Natural killer cell (primary cell): ENCODE data around the gene FOXP1. TPM values are rescaled to one million over a fixed set of nuclear protein-coding genes. Genes with fewer than 3 reads are reported as not detected.

Experiments
- ATAC-seq, 3 donors: fragments of 150-1000 bp in 2 of 3; fragments of 200-7000 bp in 1 of 3; cut with Tn5 transposase; 1 replicate in 1 of 3; 2 replicates in 2 of 3; pipeline ENCODE4 v1.10.0; 2021; ENCODE audit warnings: mild to moderate bottlenecking in 2 of 3, moderate library complexity in 2 of 3
- DNase-seq, 2 donors: peaks; one replicate each; pipeline versions ENCODE4 v3.0.0 to v3.0.0-alpha.2; 2013 to 2021; ENCODE audit warnings: mixed read lengths in 1 of 2
- H3K27ac ChIP-seq: one replicate; pipeline ENCODE4 v1.5.1; 2013; ENCODE audit warnings: mild to moderate bottlenecking, low read length
- H3K27me3 ChIP-seq: one replicate; pipeline ENCODE4 v1.6.1; 2013; ENCODE audit warnings: low read length; ENCODE audit not compliant: control insufficient read depth, insufficient read depth
- H3K36me3 ChIP-seq: one replicate; pipeline ENCODE4 v1.6.1; 2013; ENCODE audit warnings: low read length; ENCODE audit not compliant: control insufficient read depth, insufficient read depth
- H3K4me1 ChIP-seq: one replicate; pipeline ENCODE4 v1.6.1; 2013; ENCODE audit warnings: low read length; ENCODE audit not compliant: control insufficient read depth, insufficient read depth
- H3K4me3 ChIP-seq: one replicate; pipeline ENCODE4 v1.5.1; 2013; ENCODE audit warnings: low read length
- H3K9me3 ChIP-seq: one replicate; pipeline ENCODE4 v1.6.1; 2013; ENCODE audit warnings: low read length; ENCODE audit not compliant: control insufficient read depth, insufficient read depth
- H3K27ac Mint-ChIP-seq, 2 donors: one replicate each; pipeline ENCODE4 v1.8.0; 2022; ENCODE audit warnings: mild to moderate bottlenecking in 2 of 2, mixed read lengths in 2 of 2, moderate library complexity in 1 of 2
- H3K27me3 Mint-ChIP-seq, 2 donors: one replicate each; pipeline ENCODE4 v1.8.0; 2022; ENCODE audit warnings: low read depth in 2 of 2, mixed read lengths in 2 of 2
- H3K36me3 Mint-ChIP-seq: one replicate; pipeline ENCODE4 v1.8.0; 2022; ENCODE audit warnings: mixed read lengths
- H3K4me1 Mint-ChIP-seq, 2 donors: one replicate each; pipeline ENCODE4 v1.8.0; 2022; ENCODE audit warnings: mixed read lengths in 2 of 2
- H3K4me3 Mint-ChIP-seq: one replicate; pipeline ENCODE4 v1.8.0; 2022; ENCODE audit warnings: mild to moderate bottlenecking, moderate library complexity, mixed read lengths
- H3K9me3 Mint-ChIP-seq, 2 donors: one replicate each; pipeline ENCODE4 v1.8.0; 2022; ENCODE audit warnings: mixed read lengths in 2 of 2
- WGBS: methylation state at CpG from one replicate; pipeline ENCODE4 v1.1.7; 2013; ENCODE audit warnings: missing lambda C conversion rate; ENCODE audit not compliant: insufficient coverage; 5-methylcytosine and 5-hydroxymethylcytosine counted together
- intact Hi-C: fragments of 100-400 bp; cut with micrococcal nuclease; formaldehyde crosslinking; loops from one replicate; pipeline ENCODE4 v1.14.2; 2022
- total RNA-seq, 4 donors: library from RNA; stranded (reverse); fragments of 120-200 nt in 1 of 4; gene quantifications; one replicate each; pipeline versions ENCODE4 v1.2.3 to v1.2.4, GENCODE V29; 2013 to 2022
- TF ChIP-seq, protein P1 (sequence below): fragments of 200-600 bp; IDR thresholded peaks from one replicate; pipeline ENCODE4 v1.8.0; 2022; ENCODE audit warnings: antibody characterized with exemption

The FOXP1 gene
- total RNA-seq, 3 donors from 2014 or later (not counting 1 experiment from before 2014, with no cell fraction given): 166 to 185 (median 166) TPM

DNA sequence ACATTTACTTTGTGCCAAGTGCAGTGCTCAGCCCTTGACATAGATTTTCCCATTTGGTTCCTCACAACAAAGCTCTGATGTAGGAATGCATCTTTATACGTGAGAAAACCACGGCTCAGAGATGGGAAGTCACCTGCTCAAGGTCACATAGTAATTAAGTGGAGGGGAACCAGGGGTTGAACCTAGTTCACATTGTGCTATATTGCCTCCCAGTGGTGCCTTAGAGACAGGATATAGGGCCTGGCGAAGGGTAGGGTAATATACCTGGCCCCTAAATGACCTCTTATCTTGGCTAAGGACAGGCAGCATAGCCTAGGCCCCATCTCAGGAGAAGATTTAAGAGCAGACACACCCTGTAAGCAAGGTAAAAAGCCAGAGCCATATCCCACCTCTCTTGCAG lies 71.5 kb downstream of the FOXP1 start:
- TF ChIP-seq, protein P1, sequence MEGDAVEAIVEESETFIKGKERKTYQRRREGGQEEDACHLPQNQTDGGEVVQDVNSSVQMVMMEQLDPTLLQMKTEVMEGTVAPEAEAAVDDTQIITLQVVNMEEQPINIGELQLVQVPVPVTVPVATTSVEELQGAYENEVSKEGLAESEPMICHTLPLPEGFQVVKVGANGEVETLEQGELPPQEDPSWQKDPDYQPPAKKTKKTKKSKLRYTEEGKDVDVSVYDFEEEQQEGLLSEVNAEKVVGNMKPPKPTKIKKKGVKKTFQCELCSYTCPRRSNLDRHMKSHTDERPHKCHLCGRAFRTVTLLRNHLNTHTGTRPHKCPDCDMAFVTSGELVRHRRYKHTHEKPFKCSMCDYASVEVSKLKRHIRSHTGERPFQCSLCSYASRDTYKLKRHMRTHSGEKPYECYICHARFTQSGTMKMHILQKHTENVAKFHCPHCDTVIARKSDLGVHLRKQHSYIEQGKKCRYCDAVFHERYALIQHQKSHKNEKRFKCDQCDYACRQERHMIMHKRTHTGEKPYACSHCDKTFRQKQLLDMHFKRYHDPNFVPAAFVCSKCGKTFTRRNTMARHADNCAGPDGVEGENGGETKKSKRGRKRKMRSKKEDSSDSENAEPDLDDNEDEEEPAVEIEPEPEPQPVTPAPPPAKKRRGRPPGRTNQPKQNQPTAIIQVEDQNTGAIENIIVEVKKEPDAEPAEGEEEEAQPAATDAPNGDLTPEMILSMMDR: peak; percentile 40
- 33% methylated on average over 3 of the region's 3 CpGs for WGBS
- H3K27ac ChIP-seq: no peak overlapping the region
- H3K4me3 Mint-ChIP-seq: no peak overlapping the region
- ATAC-seq: peak; percentile 78 to 85 (median 83)
- no peaks in the 10 kb centered on the region for H3K9me3 Mint-ChIP-seq
- H3K36me3 ChIP-seq: no peaks in the 10 kb centered on the region
- peaks cover 0 to 15% of the 10 kb centered on the region in 2 donors for H3K4me1 Mint-ChIP-seq
- H3K27me3 Mint-ChIP-seq: no peaks in the 10 kb centered on the region
- no peaks in the 10 kb centered on the region for H3K36me3 Mint-ChIP-seq
- H3K4me3 ChIP-seq: no peak overlapping the region
- H3K27ac Mint-ChIP-seq: peak overlapping the region in 1 of 2 donors; percentile 63
- H3K27me3 ChIP-seq: no peaks in the 10 kb centered on the region
- H3K9me3 ChIP-seq: no peaks in the 10 kb centered on the region
- DNase-seq: peak in 1 of 2 donors; percentile 85
- intact Hi-C loops: loop anchor here (5.0 kb wide), 2 partner anchors 95 to 505 kb away; no protein-coding TSS in a partner anchor
- H3K4me1 ChIP-seq: peaks cover 18% of the 10 kb centered on the region

DNA sequence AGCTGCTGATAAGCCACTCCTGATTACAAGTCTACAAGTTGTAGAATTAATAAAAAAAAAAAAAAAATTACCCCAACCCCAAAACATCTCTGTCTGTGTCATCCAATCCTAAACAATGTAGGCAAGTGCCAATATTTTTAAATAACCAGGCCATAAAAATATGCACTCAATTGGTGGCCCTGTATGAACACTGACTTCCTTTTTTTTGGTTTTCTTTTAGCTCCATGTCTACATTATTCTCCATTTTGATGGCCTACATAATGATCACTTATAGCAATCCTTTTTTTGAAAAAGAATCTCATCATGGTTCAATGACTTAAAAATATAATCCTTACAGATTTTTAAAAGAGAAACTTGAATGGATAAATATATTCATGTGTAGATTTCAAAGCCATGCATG lies 72.1 kb downstream of the FOXP1 start:
- H3K9me3 ChIP-seq: no peaks in the 10 kb centered on the region
- no peaks in the 10 kb centered on the region for H3K27me3 Mint-ChIP-seq
- no peak overlapping the region for H3K4me3 ChIP-seq
- ATAC-seq (no peak), DNase-seq (no peak)
- no peak overlapping the region for H3K27ac Mint-ChIP-seq
- no peaks in the 10 kb centered on the region for H3K9me3 Mint-ChIP-seq
- no peak overlapping the region for H3K27ac ChIP-seq
- no peaks in the 10 kb centered on the region for H3K36me3 Mint-ChIP-seq
- intact Hi-C loops: loop anchor here (5.0 kb wide), 2 partner anchors 94 to 504 kb away; no protein-coding TSS in a partner anchor
- no peaks in the 10 kb centered on the region for H3K36me3 ChIP-seq
- TF ChIP-seq, protein P1: no peak
- no peak overlapping the region for H3K4me3 Mint-ChIP-seq
- H3K4me1 Mint-ChIP-seq: peaks cover 6 to 15% of the 10 kb centered on the region in 2 donors
- no peaks in the 10 kb centered on the region for H3K27me3 ChIP-seq
- peaks cover 18% of the 10 kb centered on the region for H3K4me1 ChIP-seq

DNA sequence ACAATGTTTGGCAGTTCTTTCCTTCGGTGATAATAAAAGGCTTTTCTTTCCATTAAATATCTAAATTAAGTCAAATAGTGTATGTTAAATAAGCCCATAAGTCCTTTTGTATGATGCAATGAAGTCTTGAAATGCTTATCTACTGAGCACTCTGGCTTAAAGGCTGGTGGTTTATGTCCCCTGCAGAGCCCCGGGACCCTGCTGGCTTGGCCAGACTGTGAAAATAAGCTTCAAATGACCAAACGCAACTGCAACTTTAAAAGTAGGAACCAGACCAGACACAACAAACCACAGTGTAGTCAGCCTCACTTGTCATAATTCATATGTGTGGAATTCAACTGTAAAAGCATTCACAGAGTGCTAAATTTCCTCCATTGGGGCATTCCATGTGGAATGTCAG lies 72.5 kb downstream of the FOXP1 start:
- Histone ChIP-seq H3K27me3 (no peaks in the 10 kb centered on the region), H3K4me3 (no peak overlapping the region), H3K27ac (no peak overlapping the region), H3K9me3 (no peaks in the 10 kb centered on the region), H3K36me3 (no peaks in the 10 kb centered on the region), H3K4me1 (peaks cover 18% of the 10 kb centered on the region)
- 36% methylated on average over 2 of the region's 3 CpGs for WGBS
- H3K27me3 Mint-ChIP-seq: no peaks in the 10 kb centered on the region
- intact Hi-C loops: loop anchor here (5.0 kb wide), 2 partner anchors 94 to 504 kb away; no protein-coding TSS in a partner anchor
- no peak overlapping the region for H3K4me3 Mint-ChIP-seq
- DNase-seq (no peak), ATAC-seq (no peak)
- no peaks in the 10 kb centered on the region for H3K9me3 Mint-ChIP-seq
- H3K27ac Mint-ChIP-seq: no peak overlapping the region
- TF ChIP-seq, protein P1: no peak
- peaks cover 8 to 15% of the 10 kb centered on the region in 2 donors for H3K4me1 Mint-ChIP-seq
- no peaks in the 10 kb centered on the region for H3K36me3 Mint-ChIP-seq

DNA sequence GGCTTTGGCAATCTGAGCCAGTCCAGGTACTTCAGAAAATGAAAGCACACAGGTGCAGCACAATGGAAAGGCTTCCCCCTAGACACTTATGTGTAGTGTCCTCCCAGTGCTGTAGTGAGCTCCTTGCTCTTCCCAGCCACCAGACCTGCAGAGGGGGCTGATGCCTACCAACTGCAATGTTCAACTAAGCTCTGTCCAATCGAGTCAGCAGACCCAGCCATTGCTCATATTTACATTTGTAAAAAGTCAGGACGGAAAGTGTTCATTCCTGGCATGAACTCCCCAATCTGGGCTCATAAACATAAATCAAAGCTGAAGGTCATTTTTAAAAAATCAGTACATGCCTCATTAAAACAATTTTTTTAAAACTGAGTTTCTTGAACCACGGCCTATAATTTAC lies 73.0 kb downstream of the FOXP1 start:
- H3K36me3 Mint-ChIP-seq: no peaks in the 10 kb centered on the region
- 93% methylated on average over 3 of the region's 3 CpGs for WGBS
- H3K27ac Mint-ChIP-seq: no peak overlapping the region
- intact Hi-C loops: loop anchor here (5.0 kb wide), 2 partner anchors 93 to 503 kb away; no protein-coding TSS in a partner anchor
- Histone ChIP-seq H3K36me3 (no peaks in the 10 kb centered on the region), H3K27ac (no peak overlapping the region), H3K9me3 (no peaks in the 10 kb centered on the region), H3K27me3 (no peaks in the 10 kb centered on the region), H3K4me1 (peaks cover 18% of the 10 kb centered on the region), H3K4me3 (no peak overlapping the region)
- TF ChIP-seq, protein P1: no peak
- DNase-seq (no peak), ATAC-seq (no peak)
- H3K27me3 Mint-ChIP-seq: no peaks in the 10 kb centered on the region
- no peaks in the 10 kb centered on the region for H3K9me3 Mint-ChIP-seq
- H3K4me3 Mint-ChIP-seq: no peak overlapping the region
- H3K4me1 Mint-ChIP-seq: peaks cover 8 to 15% of the 10 kb centered on the region in 2 donors
